Measurements from ENCODE around the gene SLC24A5. TPM values are rescaled to one million over a fixed set of nuclear protein-coding genes. Genes with fewer than 3 reads are reported as not detected.

Gene SLC24A5
- total RNA-seq, 1 experiment from 2014 or later: not detected

DNA sequence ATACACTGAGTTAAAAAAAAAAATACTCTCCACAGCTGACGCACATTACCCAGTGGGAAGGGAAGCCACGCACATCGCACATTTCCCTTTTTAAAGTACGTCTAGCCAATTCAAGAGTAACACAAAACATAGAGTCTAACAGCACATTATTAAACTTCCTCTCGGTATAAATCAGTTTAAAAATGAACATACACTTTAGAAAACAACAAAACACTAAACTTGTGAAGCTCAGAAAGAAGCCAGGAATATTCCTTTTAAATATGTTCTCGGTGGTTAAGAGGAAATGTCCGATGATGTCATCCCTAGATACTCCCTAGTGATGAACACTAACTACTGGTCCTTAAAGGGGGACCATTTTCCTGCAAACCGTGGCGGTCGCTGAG is 56.6 kb downstream of the SLC24A5 start:
- Histone ChIP-seq H3K27me3 (ENCODE audit: control insufficient read depth, insufficient read depth, low read length) (no peaks in the 10 kb centered on the region), H3K36me3 (ENCODE audit: control insufficient read depth, insufficient read depth, low read length) (no peaks in the 10 kb centered on the region), H3K27ac (ENCODE audit: low read length) (peak overlapping the region; percentile 86), H3K4me1 (ENCODE audit: control insufficient read depth, insufficient read depth, low read length) (peaks cover 14% of the 10 kb centered on the region; the same call in 1 of the 2 replicates), H3K9me3 (ENCODE audit: control insufficient read depth, insufficient read depth, low read depth, low read length) (no peaks in the 10 kb centered on the region), H3K4me3 (ENCODE audit: low read depth in 2 of 2, low read length in 2 of 2) (peak overlapping the region; percentile 72 to 73)
- ATAC-seq (peak; percentile 74), DNase-seq (ENCODE audit: low read depth, low spot score) (no peak)
- in situ Hi-C loops (cut with HindIII; ENCODE audit: low pct_unique_long_range_greater_than_20kb, low sequenced_read_pairs) (no loop called here), intact Hi-C loops (cut with micrococcal nuclease; ENCODE audit: unreplicated experiment) (no loop called here)
- BruUV-seq (replicated peaks): no TSS peak
- TF ChIP-seq, protein P1, sequence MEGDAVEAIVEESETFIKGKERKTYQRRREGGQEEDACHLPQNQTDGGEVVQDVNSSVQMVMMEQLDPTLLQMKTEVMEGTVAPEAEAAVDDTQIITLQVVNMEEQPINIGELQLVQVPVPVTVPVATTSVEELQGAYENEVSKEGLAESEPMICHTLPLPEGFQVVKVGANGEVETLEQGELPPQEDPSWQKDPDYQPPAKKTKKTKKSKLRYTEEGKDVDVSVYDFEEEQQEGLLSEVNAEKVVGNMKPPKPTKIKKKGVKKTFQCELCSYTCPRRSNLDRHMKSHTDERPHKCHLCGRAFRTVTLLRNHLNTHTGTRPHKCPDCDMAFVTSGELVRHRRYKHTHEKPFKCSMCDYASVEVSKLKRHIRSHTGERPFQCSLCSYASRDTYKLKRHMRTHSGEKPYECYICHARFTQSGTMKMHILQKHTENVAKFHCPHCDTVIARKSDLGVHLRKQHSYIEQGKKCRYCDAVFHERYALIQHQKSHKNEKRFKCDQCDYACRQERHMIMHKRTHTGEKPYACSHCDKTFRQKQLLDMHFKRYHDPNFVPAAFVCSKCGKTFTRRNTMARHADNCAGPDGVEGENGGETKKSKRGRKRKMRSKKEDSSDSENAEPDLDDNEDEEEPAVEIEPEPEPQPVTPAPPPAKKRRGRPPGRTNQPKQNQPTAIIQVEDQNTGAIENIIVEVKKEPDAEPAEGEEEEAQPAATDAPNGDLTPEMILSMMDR (IDR thresholded peaks at IDR 0.05): no peak
- TF ChIP-seq TCF7L2 (IDR thresholded peaks at IDR 0.05; ENCODE audit: low read depth, low read length) (no peak), POLR2AphosphoS5 (IDR thresholded peaks at IDR 0.05; ENCODE audit: low read depth, low read length) (no peak), SIN3A (IDR thresholded peaks at IDR 0.05; ENCODE audit: borderline replicate concordance, insufficient read depth, low read depth, low read length) (no peak)
- TF ChIP-seq, protein P2, sequence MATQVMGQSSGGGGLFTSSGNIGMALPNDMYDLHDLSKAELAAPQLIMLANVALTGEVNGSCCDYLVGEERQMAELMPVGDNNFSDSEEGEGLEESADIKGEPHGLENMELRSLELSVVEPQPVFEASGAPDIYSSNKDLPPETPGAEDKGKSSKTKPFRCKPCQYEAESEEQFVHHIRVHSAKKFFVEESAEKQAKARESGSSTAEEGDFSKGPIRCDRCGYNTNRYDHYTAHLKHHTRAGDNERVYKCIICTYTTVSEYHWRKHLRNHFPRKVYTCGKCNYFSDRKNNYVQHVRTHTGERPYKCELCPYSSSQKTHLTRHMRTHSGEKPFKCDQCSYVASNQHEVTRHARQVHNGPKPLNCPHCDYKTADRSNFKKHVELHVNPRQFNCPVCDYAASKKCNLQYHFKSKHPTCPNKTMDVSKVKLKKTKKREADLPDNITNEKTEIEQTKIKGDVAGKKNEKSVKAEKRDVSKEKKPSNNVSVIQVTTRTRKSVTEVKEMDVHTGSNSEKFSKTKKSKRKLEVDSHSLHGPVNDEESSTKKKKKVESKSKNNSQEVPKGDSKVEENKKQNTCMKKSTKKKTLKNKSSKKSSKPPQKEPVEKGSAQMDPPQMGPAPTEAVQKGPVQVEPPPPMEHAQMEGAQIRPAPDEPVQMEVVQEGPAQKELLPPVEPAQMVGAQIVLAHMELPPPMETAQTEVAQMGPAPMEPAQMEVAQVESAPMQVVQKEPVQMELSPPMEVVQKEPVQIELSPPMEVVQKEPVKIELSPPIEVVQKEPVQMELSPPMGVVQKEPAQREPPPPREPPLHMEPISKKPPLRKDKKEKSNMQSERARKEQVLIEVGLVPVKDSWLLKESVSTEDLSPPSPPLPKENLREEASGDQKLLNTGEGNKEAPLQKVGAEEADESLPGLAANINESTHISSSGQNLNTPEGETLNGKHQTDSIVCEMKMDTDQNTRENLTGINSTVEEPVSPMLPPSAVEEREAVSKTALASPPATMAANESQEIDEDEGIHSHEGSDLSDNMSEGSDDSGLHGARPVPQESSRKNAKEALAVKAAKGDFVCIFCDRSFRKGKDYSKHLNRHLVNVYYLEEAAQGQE (IDR thresholded peaks at IDR 0.05; ENCODE audit: insufficient read depth in 1 of 2, low read depth in 2 of 2, low read length in 1 of 2): no peak
- CTCF ChIA-PET: no interaction called here
- POLR2A ChIA-PET: interaction anchor here (0.6 kb wide), 1 partner anchor 177 kb away, joined by 3 read pairs; no protein-coding TSS in a partner anchor

DNA sequence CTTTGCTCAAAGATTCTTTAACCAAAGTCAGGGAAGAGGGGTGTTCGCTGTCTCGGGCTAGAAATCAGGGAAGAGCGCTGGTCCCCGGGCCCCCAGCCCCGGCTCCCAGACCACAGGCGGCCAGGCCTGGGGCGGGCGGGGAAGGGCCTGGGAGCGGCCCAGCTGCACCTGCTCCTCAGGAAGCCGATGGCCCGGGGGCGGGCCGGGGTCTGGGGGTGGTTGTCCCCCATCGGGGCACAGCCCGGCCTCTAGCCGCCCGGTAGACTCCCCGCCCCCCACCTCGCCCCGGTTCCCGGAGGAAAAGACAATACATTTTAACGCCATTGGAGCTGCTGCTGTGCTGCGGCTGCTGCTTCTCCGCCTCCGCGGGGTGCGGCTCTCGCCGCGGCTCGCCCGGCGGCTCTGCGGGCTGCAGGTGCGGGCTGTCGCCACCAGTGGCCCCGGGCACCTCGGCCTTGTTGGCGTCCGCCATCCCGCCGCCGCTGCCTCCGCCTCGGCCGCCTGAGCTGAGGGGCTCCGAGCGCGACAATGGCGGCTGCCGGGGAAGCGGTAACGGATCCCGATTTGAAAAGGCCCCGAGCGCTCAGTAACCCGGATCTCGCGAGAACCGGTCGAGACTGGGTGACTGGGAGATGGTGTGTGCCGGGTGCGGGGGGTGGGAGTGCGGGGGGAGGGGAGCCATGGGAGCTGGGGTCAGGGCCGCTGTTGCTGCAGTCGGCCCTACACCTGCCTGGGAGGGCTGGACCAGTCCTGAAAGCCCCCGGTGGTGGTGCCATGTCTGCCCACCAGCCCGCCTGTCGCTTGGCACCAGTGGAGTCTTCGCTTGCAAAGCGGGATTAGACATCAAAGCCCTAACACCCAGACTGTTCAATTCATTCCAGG is 57.2 kb downstream of the SLC24A5 start, which contains the start of gene MYEF2:
TSS of gene MYEF2 (minus strand) at position 530 of the 882 bp plus-strand sequence. CDS start at position 472, 58 bp downstream.
- in situ Hi-C loops (cut with HindIII; ENCODE audit: low pct_unique_long_range_greater_than_20kb, low sequenced_read_pairs): no loop called here
- POLR2A ChIA-PET: interaction anchor here (0.6 to 1.0 kb wide), 2 partner anchors 29 to 178 kb away, joined by 3 to 8 read pairs; no protein-coding TSS in a partner anchor
- H3K4me1 ChIP-seq (ENCODE audit: control insufficient read depth, insufficient read depth, low read length): peaks cover 14% of the 10 kb centered on the region; the same call in 1 of the 2 replicates
- no peaks in the 10 kb centered on the region for H3K27me3 ChIP-seq (ENCODE audit: control insufficient read depth, insufficient read depth, low read length)
- no peaks in the 10 kb centered on the region for H3K9me3 ChIP-seq (ENCODE audit: control insufficient read depth, insufficient read depth, low read depth, low read length)
- H3K27ac ChIP-seq (ENCODE audit: low read length): peak within 1 kb of the TSS; percentile 88
- DNase-seq (ENCODE audit: low read depth, low spot score) (no peak), ATAC-seq (peak; percentile 98)
- no TSS peak for BruUV-seq (replicated peaks)
- TF ChIP-seq POLR2AphosphoS5 (IDR thresholded peaks at IDR 0.05; ENCODE audit: low read depth, low read length) (peak; percentile 65; the same call in 1 of the 2 replicates), SIN3A (IDR thresholded peaks at IDR 0.05; ENCODE audit: borderline replicate concordance, insufficient read depth, low read depth, low read length) (no peak), TCF7L2 (IDR thresholded peaks at IDR 0.05; ENCODE audit: low read depth, low read length) (peak; percentile 77)
- TF ChIP-seq, protein P1 (IDR thresholded peaks at IDR 0.05): no peak
- TF ChIP-seq, protein P2 (IDR thresholded peaks at IDR 0.05; ENCODE audit: insufficient read depth in 1 of 2, low read depth in 2 of 2, low read length in 1 of 2): no peak
- H3K36me3 ChIP-seq (ENCODE audit: control insufficient read depth, insufficient read depth, low read length): no peaks in the 10 kb centered on the region
- H3K4me3 ChIP-seq (ENCODE audit: low read depth in 2 of 2, low read length in 2 of 2): peak within 1 kb of the TSS; percentile 72 to 73
- CTCF ChIA-PET: no interaction called here
- intact Hi-C loops (cut with micrococcal nuclease; ENCODE audit: unreplicated experiment): no loop called here

Data from Panc1 (cell line).